Muscle of arm (tissue), 12 donors: Measurements from ENCODE around the gene RAB3C. TPM values are rescaled to one million over a fixed set of nuclear protein-coding genes. Genes with fewer than 3 reads are reported as not detected.

ENCODE experiments used
- DNase-seq: peaks from one replicate; pipeline ENCODE4 v3.0.0-alpha.2; 2013
- polyA plus RNA-seq, 12 donors: library from polyadenylated mRNA; unstranded; fragments of 120-200 nt; gene quantifications; one replicate each; pipeline ENCODE4 v1.2.1, GENCODE V29; 2013; ENCODE audit not compliant: insufficient read length in 12 of 12

The RAB3C gene
- polyA plus RNA-seq, 12 donors: 0.05 to 1.2 (median 0.27) TPM; not detected in 1

- peak; percentile 46 for DNase-seq
Observed at GRCh38 chr5:58773744-58774441, 191.0 kb downstream of the RAB3C start.

- DNase-seq: no peak
Observed at GRCh38 chr5:58774937-58775336, 192.1 kb downstream of the RAB3C start.

GRCh38 chr5:58775701-58776262 lies 192.9 kb downstream of the RAB3C start:
- no peak for DNase-seq

DNA sequence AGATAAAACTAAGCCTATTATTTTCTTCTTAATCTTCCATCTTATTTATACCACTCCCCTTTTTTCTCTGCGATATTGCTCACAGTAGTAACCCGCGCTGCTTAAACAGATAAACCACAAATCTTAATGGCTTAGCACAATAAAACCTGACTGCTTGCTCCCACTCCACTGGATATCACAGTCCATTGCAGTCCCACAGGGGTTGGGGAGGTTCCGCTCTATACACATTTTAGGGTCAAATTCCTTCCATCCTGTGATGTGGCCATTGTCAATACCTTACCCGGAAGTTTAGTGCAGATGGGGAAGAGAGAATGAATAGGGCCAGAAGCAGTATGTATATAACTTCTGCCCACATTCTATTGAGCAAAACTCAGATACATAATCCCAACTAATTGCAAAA lies 193.7 kb downstream of the RAB3C start:
- no peak for DNase-seq

DNA sequence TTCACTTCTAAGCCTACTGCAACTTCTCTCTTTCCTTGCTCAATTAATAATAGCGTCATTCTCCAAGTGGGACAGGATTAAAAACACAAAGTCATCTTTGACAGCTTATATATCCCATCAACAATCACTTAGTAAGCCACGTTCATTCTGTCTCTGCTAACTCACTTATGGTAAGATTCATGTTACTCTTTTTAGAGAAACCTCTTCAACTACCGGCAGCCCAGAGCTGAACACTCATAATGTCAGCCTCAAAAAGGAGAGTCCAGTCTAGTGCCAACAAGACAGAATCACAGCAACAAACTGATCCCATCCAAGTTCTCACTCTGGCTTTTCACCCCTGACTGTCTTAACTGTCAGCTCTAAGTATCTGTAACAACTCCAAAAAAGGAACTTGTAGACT lies 196.0 kb downstream of the RAB3C start:
- no peak for DNase-seq

DNA sequence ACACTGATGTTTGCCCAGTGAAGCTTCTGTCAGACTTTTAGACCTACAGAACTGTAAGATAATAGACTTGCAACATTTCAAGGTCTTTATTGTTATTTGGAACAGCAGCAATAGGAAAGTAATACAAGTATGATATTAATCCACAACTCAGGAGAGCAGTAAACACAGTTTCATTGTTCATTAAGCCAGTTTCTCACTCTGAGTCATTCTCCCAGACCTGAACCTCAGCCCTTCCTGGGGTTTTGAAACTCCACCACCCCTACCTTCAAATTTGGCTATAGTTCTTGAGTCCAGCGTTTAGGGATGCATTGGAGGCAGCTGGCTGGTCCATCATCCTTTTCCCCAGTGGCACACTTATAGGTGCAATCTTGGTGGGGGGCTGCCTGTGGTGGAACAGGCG lies 203.2 kb downstream of the RAB3C start:
- DNase-seq: no peak

DNA sequence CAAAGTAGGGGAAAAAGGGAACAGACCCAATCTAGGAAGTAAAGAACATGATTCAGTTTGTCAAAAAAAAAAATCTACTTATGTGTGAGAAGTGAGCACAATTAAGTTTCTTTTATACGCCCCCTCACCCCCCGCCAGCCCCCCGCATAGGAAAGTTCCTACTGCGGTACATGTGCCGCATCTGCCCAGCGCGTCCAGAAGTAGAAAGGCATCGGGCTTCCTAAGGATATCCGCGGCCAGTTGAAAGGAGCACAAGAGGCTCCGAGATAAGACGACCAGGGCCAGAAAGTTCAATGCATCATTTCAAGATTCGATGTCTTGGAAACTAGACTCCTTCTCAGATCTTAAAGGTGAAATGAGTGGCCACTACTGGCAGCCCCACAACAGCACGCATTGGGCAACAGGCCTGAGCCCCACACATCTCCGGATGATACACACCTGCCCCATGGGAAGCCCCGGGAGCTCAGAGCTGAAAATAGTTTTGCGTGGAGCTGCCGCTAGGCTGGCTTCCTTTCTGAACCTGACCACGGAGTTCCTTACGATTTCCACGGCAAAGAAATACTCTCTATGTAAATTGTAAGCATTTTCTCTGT lies 203.9 kb downstream of the RAB3C start:
- no peak for DNase-seq

- no peak for DNase-seq
Observed at GRCh38 chr5:58787987-58788386, 205.1 kb downstream of the RAB3C start.

DNA sequence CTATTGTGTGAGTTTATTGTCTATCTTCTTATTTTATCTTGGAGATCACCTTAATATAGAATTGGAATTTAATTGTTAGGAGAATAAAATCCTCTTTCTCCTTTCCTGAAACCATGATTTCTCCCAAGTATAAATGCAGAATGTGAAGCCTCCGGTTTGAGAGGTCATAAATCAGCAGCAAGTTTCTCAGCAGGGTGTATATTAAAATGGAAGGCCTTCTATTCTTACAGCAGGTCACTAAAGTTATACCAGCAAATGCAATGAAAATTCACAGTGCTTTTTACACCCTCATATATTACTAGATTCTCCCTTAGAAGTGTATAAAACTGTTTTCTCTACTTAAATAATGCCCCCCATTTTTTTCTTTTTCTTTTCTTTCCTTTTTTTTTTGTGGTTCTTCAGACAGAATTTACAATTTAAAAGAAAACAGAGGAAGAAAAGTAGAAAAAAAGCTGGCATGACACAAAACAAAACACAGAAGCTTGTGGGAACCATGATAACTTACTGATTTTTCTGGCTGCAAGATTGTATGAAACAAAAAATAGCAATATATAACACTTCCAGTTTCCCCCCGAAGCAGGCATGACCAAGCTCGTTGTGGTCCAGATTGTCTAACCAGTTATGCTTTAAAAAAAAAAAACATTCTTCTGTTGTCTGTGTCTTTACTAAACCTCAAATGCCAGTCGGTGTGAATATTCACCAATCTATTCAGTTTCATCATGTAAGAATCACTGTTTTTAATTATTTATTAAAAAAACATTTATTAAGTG lies 211.2 kb downstream of the RAB3C start:
- DNase-seq: no peak

DNA sequence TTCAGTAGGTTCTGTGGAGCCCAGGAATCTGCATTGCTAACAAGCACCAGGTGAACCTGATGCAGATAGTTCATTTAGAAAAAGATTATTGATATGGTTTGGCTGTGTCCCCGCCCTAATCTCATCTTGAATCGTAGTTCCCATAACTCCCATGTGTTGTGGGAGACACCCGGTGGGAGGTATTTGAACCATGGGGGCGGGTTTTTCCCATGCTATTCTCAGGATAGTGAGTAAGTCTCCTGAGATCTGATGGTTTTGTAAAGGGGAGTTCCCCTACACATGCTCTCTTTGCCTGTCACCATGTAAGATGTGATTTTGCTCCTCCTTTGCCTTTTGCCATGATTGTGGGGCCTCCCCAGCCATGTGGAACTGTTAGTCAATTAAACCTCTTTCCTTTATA lies 212.0 kb downstream of the RAB3C start:
- no peak for DNase-seq

DNA sequence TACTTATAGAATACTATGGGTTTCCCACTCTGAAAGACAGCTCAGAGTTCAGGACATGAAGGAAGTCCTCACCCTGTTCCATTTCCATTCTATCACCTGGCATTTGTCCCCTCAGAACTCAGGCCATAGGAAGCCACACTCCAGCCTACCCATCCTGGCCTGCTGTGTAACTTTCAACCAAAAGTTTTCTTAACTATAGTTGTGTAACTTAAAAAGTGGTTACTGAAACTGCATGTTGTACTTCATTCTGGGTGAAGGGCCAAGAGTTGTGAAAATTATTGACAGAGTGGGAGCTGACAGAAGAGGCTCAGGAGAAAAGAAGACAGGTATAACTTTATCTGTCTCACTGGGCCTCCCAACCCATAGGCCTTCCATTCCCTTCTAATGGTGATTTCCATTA lies 212.5 kb downstream of the RAB3C start:
- DNase-seq: no peak

DNA sequence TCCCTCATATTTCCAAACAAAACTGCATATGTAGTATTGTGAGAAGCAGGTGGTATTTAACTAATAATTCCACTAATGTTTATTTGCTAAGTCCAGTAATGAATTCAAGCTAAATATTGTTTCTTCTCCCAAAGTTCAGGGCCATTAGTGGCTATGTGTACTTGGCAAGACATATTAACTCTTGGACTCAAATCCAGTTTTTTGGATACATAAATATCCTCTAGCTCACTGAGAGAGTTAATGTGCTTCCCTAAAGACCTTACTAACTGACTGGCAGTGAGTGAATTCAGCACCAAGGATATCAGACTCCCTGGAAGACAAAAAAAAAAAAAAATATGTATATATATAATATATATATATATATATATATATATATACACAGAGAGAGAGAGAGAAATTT lies 214.1 kb downstream of the RAB3C start:
- no peak for DNase-seq

- DNase-seq: no peak
Observed at GRCh38 chr5:58800356-58800755, 217.5 kb downstream of the RAB3C start.

- no peak for DNase-seq
Observed at GRCh38 chr5:58800861-58801540, 218.1 kb downstream of the RAB3C start.

- DNase-seq: no peak
Observed at GRCh38 chr5:58803056-58803455, 220.2 kb downstream of the RAB3C start.

- DNase-seq: no peak
Observed at GRCh38 chr5:58804291-58804690, 221.4 kb downstream of the RAB3C start.

GRCh38 chr5:58810086-58810485 lies 227.2 kb downstream of the RAB3C start:
- DNase-seq: no peak

- DNase-seq: no peak
Observed at GRCh38 chr5:58813855-58814254, 231.0 kb downstream of the RAB3C start.

GRCh38 chr5:58816181-58816731 lies 233.4 kb downstream of the RAB3C start:
- DNase-seq: no peak

DNA sequence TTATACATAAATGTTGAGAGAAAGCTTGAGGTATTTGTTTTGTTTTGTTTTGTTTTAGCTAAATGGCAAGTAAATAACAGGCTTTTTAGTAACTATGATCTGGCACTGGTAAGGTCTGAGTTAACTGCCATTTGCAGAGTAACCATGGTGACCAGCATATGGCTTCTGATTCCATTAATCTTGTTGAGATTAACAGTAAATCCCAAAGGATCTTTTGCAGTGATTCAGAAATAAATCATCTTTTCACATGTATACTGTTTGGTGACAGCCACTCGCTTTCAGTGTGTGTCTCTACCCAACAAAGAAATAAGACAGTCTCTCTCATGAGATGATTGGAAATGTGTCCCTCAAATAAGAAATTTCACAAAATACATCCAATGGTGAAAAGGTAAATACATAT lies 235.6 kb downstream of the RAB3C start:
- no peak for DNase-seq

DNA sequence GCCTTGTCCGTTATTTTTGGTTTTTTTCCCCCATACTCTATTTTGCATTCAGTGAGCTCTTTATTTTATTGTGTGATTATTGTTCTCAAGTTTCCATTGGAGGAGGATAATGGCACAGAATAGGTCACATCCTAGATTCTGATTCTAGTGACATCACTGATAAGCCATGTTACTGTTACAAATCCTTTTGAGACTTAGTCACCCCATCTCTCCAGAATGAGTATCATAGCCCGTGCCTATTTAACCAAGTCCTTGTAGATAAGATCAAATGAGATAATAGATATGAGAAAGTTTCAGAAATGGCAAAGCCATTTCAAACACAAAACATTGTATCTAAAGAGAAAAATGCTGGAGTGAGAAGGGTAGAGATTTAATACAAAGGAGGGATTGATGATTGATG lies 242.6 kb downstream of the RAB3C start:
- DNase-seq: no peak

GRCh38 chr5:58825899-58826298 lies 243.0 kb downstream of the RAB3C start:
- no peak for DNase-seq
